HS-5 (cell line): Measurements from ENCODE around the gene NR2F1.

Experiments
- DNase-seq: peaks from one replicate; pipeline ENCODE4 v3.0.0-alpha.2; 2012; ENCODE audit warnings: low read depth

The NR2F1 gene

GRCh38 chr5:93591323-93591945 is 8.4 kb downstream of the NR2F1 start:
- DNase-seq = no peak

GRCh38 chr5:93592883-93593282 is 9.9 kb downstream of the NR2F1 start:
- DNase-seq = no peak

- DNase-seq = no peak
Measured at GRCh38 chr5:93593476-93594131, 10.6 kb downstream of the NR2F1 start.

GRCh38 chr5:93594591-93595419 is 11.8 kb downstream of the NR2F1 start:
- no peak for DNase-seq

GRCh38 chr5:93595420-93596147 is 12.6 kb downstream of the NR2F1 start:
- no peak for DNase-seq

- no peak for DNase-seq
Measured at GRCh38 chr5:93596310-93596675, 13.3 kb downstream of the NR2F1 start.

- no peak for DNase-seq
Measured at GRCh38 chr5:93596676-93597490, 13.9 kb downstream of the NR2F1 start.

- no peak for DNase-seq
Measured at GRCh38 chr5:93598091-93599000, 15.3 kb downstream of the NR2F1 start.

- DNase-seq = no peak
Measured at GRCh38 chr5:93599001-93599379, 16.0 kb downstream of the NR2F1 start.

GRCh38 chr5:93599399-93600120 is 16.5 kb downstream of the NR2F1 start:
- DNase-seq = no peak

- no peak for DNase-seq
Measured at GRCh38 chr5:93600409-93601070, 17.5 kb downstream of the NR2F1 start.

GRCh38 chr5:93601071-93601801 is 18.2 kb downstream of the NR2F1 start:
- DNase-seq = no peak

- no peak for DNase-seq
Measured at GRCh38 chr5:93601802-93602155, 18.8 kb downstream of the NR2F1 start.

GRCh38 chr5:93602241-93603077 is 19.4 kb downstream of the NR2F1 start:
- DNase-seq = no peak

- DNase-seq = no peak
Measured at GRCh38 chr5:93603078-93603792, 20.2 kb downstream of the NR2F1 start.

GRCh38 chr5:93603793-93604643 is 21.0 kb downstream of the NR2F1 start:
- DNase-seq = no peak
